DOHH2 (cell line): Measurements from ENCODE around the gene NRM.

Source experiments
- H3F3A ChIP-seq: fragments of 200-600 bp; sonication (generic), shearing (Covaris generic); 2 replicates; pipeline ENCODE4 v1.6.0; 2016; ENCODE audit warnings: antibody characterized with exemption, mild to moderate bottlenecking; ENCODE audit not compliant: control insufficient read depth, insufficient read depth
- H3K27ac ChIP-seq: fragments of 200-600 bp; sonication (generic); 2 replicates; pipeline ENCODE4 v1.5.1; 2014; ENCODE audit warnings: low read depth, mild to moderate bottlenecking, low read length, moderate library complexity
- H3K27me3 ChIP-seq: fragments of 200-600 bp; sonication (generic); 2 replicates; pipeline ENCODE4 v1.6.1; 2014; ENCODE audit warnings: mild to moderate bottlenecking, low read length, mixed read lengths; ENCODE audit not compliant: control insufficient read depth
- H3K36me3 ChIP-seq: fragments of 200-600 bp; sonication (generic); 2 replicates; pipeline ENCODE4 v1.6.1; 2014; ENCODE audit warnings: mild to moderate bottlenecking, low read length, moderate library complexity, mixed read lengths; ENCODE audit not compliant: control insufficient read depth
- H3K4me1 ChIP-seq: fragments of 200-600 bp; sonication (generic); 2 replicates; pipeline ENCODE4 v1.6.1; 2014; ENCODE audit warnings: mild to moderate bottlenecking, low read length, mixed read lengths; ENCODE audit not compliant: control insufficient read depth
- H3K4me2 ChIP-seq: fragments of 200-600 bp; sonication (generic); 2 replicates; pipeline ENCODE4 v1.6.0; 2014; ENCODE audit warnings: mild to moderate bottlenecking, low read length, moderate library complexity
- H3K4me3 ChIP-seq: fragments of 200-600 bp; sonication (generic); 2 replicates; pipeline ENCODE4 v1.5.1; 2014; ENCODE audit warnings: mild to moderate bottlenecking, low read length, mixed read lengths
- H3K79me2 ChIP-seq: fragments of 200-600 bp; sonication (generic); 2 replicates; pipeline ENCODE4 v1.6.1; 2014; ENCODE audit warnings: mild to moderate bottlenecking, low read length, mixed read lengths; ENCODE audit not compliant: control insufficient read depth
- H3K9me2 ChIP-seq: fragments of 200-600 bp; sonication (generic); replicated peaks from 2 replicates; pipeline ENCODE4 v1.6.1; 2014; ENCODE audit warnings: mild to moderate bottlenecking, low read length, mixed read lengths; ENCODE audit not compliant: control insufficient read depth
- H3K9me3 ChIP-seq: fragments of 200-600 bp; sonication (generic); 2 replicates; pipeline ENCODE4 v1.6.1; 2014; ENCODE audit warnings: antibody characterized with exemption, low read length, mixed read lengths; ENCODE audit not compliant: control insufficient read depth, insufficient read depth
- H4K20me1 ChIP-seq: fragments of 200-600 bp; sonication (generic); 2 replicates; pipeline ENCODE4 v1.6.0; 2014; ENCODE audit warnings: low read depth, mild to moderate bottlenecking, antibody characterized with exemption, low read length, moderate library complexity; ENCODE audit not compliant: control insufficient read depth, insufficient read depth
- CTCF ChIP-seq: fragments of 200-600 bp; sonication (generic); IDR thresholded peaks from one replicate; pipeline ENCODE4 v1.5.1; 2014; ENCODE audit warnings: antibody characterized with exemption, mild to moderate bottlenecking, low read depth, low read length; ENCODE audit not compliant: poor library complexity, severe bottlenecking
- EZH2phosphoT487 ChIP-seq: fragments of 200-600 bp; sonication (generic); IDR thresholded peaks from 2 replicates; pipeline ENCODE4 v1.6.1; 2017; ENCODE audit warnings: borderline replicate concordance, mild to moderate bottlenecking, antibody characterized with exemption, low read length, moderate library complexity, mixed read lengths

NRM gene

DNA sequence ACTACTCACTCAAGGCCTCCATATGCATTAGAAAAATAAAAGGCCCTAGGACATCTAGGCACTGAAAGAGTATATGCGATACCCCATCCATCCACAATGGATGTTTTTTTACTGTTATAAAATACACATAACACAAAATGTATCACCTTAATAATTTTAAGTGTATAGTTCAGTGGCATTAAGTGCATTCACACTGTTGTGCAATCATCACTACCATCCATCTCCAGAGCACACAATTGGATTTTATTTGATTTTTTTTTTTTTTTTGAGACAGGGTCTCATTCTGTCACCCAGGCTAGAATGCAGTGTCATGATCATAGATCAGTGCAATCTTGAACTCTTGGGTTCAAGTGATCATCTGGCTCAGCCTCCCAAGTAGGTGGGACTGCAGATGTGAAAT lies 23.5 kb upstream of the NRM start:
- Histone ChIP-seq H3K9me2 (no peaks in the 10 kb centered on the region), H3F3A (peaks cover 10% of the 10 kb centered on the region), H3K4me2 (no peak overlapping the region), H3K79me2 (peaks cover 38% of the 10 kb centered on the region), H3K9me3 (no peaks in the 10 kb centered on the region), H3K4me3 (no peak overlapping the region), H3K36me3 (peaks cover 77% of the 10 kb centered on the region), H3K4me1 (peaks cover 40% of the 10 kb centered on the region), H3K27ac (no peak overlapping the region), H4K20me1 (no peaks in the 10 kb centered on the region), H3K27me3 (no peaks in the 10 kb centered on the region)
- no peak for TF ChIP-seq EZH2phosphoT487
- TF ChIP-seq CTCF = no peak

GRCh38 chr6:30712441-30712945 lies 21.7 kb upstream of the NRM start:
- H4K20me1 ChIP-seq = no peaks in the 10 kb centered on the region
- no peaks in the 10 kb centered on the region for H3K9me2 ChIP-seq
- TF ChIP-seq CTCF (no peak), EZH2phosphoT487 (no peak)
- no peak overlapping the region for H3K27ac ChIP-seq
- H3K4me2 ChIP-seq = no peak overlapping the region
- H3K9me3 ChIP-seq = no peaks in the 10 kb centered on the region
- H3K4me1 ChIP-seq = peaks cover 28% of the 10 kb centered on the region
- no peak overlapping the region for H3K4me3 ChIP-seq
- H3K36me3 ChIP-seq = peaks cover 82% of the 10 kb centered on the region
- no peaks in the 10 kb centered on the region for H3K27me3 ChIP-seq
- H3F3A ChIP-seq = peaks cover 7% of the 10 kb centered on the region; the same call in 1 of the 2 replicates
- peaks cover 20% of the 10 kb centered on the region for H3K79me2 ChIP-seq

DNA sequence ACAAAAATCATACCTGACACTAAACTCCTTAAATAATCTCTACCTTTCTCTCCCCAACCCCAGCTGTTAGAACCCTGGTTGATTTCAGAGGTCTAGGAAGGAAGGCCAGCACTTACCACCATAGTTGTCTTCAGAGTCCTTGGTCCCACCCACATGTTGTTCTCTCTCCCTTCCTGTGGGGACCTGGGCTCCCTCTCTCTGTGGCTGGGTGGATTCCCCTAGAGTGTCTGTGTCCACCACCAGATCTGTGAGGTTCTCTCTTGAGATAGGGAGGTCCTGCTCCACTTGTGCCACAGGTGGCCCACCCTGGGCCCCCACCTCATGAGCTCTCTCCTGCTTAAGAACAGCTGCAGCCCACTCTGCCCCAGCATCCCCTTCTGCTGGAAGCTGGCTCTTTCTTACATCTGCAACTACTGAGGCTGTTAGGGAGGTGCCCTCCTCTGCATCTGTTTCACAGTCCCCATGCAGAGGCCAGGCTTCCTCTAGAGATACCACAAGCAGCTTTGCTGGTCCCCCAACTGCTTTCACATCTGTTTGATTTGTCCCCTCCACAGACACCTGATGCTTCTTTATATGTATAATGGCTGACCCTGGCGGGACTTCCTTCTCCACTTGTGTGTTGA lies 21.1 kb upstream of the NRM start:
- Histone ChIP-seq H3K9me3 (no peaks in the 10 kb centered on the region), H3K27me3 (no peaks in the 10 kb centered on the region), H3K4me1 (peaks cover 28% of the 10 kb centered on the region), H3K4me3 (no peak overlapping the region), H4K20me1 (no peaks in the 10 kb centered on the region), H3F3A (peaks cover 7% of the 10 kb centered on the region; the same call in 1 of the 2 replicates), H3K9me2 (no peaks in the 10 kb centered on the region), H3K36me3 (peaks cover 87% of the 10 kb centered on the region), H3K4me2 (no peak overlapping the region), H3K79me2 (peaks cover 18% of the 10 kb centered on the region), H3K27ac (no peak overlapping the region)
- TF ChIP-seq CTCF (no peak), EZH2phosphoT487 (no peak)
